ENCODE measurements around the gene EIF2D.

DNA sequence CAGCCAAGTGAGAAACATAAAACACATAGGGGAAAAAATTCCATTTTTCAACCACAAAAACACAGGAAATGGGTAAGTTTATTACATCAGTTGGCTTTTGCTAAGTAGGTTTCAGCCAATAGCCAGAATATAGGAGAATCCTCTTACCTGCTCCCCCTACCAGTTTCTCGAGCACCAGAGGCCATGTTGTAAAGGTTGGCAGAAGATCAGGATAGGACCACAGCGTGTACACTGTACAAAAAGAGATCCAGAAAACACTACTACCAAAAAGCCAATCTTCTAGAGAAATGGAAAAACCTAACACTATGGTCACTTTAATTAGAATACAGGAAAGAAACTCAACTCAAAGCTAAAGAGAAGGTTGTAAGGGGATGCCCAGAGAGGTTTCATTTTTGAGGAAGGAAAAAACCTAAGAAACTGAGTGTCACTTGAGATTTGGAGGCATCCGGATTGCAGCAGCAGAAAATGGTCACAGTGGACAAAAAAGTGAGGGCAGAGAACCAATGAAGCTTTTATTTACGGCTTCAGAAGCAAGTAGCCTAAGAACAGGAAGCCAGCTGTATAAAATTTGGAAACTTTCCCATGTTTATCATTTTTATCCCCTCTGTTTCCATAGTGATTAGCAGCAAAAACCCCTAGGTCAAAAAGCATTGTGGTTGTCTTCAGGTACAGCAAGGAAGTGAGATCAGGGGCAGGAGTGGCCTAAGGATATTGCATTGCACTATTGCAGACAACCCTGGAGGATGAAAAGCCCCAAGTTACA lies 2.9 kb downstream of the EIF2D start:
- TF ChIP-seq, protein P1, sequence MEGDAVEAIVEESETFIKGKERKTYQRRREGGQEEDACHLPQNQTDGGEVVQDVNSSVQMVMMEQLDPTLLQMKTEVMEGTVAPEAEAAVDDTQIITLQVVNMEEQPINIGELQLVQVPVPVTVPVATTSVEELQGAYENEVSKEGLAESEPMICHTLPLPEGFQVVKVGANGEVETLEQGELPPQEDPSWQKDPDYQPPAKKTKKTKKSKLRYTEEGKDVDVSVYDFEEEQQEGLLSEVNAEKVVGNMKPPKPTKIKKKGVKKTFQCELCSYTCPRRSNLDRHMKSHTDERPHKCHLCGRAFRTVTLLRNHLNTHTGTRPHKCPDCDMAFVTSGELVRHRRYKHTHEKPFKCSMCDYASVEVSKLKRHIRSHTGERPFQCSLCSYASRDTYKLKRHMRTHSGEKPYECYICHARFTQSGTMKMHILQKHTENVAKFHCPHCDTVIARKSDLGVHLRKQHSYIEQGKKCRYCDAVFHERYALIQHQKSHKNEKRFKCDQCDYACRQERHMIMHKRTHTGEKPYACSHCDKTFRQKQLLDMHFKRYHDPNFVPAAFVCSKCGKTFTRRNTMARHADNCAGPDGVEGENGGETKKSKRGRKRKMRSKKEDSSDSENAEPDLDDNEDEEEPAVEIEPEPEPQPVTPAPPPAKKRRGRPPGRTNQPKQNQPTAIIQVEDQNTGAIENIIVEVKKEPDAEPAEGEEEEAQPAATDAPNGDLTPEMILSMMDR (IDR thresholded peaks at IDR 0.05) = no peak
- TF ChIP-seq EP300 (IDR thresholded peaks at IDR 0.05; ENCODE audit: low read depth) = no peak

Data from transverse colon (tissue), 3 donors.